T47D (cell line): Measurements from ENCODE around the gene SAPCD1.

Source experiments
- DNase-seq, 2 experiments: peaks; one replicate each; pipeline versions ENCODE4 v3.0.0 to v3.0.0-alpha.2; 2011 to 2012; ENCODE audit warnings: low read depth in 1 of 2, low spot score in 1 of 2
- JUND ChIP-seq: IDR thresholded peaks from 2 replicates; pipeline ENCODE4 v1.6.1; 2012; ENCODE audit warnings: low read depth
- in situ Hi-C: cut with HindIII; loops from 2 replicates; pipeline ENCODE4 v1.10.0; 2016; ENCODE audit warnings: low sequenced_read_pairs, low pct_unique_long_range_greater_than_20kb

Gene SAPCD1

GRCh38 chr6:31762356-31762755 lies at the start of gene SAPCD1:
Gene SAPCD1, plus strand, starts transcription at chr6:31762656. Its CDS starts 399 bp downstream, at chr6:31763055.
- in situ Hi-C loops = no loop called here
- no peak for DNase-seq
- TF ChIP-seq JUND = no peak

- DNase-seq = no peak
- in situ Hi-C loops = no loop called here
- TF ChIP-seq JUND = no peak
These were observed 49.0 kb upstream of the SAPCD1 start for GRCh38 chr6:31713465-31713864.

- in situ Hi-C loops = no loop called here
- TF ChIP-seq JUND = no peak
- no peak for DNase-seq
These were observed 48.3 kb upstream of the SAPCD1 start for GRCh38 chr6:31713991-31714684.

GRCh38 chr6:31715022-31715958 lies 47.2 kb upstream of the SAPCD1 start, which contains the start of gene LY6G6D:
Gene LY6G6D, plus strand, starts transcription at chr6:31715348. Its CDS starts 8 bp downstream, at chr6:31715356.
- in situ Hi-C loops = no loop called here
- no peak for DNase-seq
- no peak for TF ChIP-seq JUND

- DNase-seq = peak; percentile 62 to 88
- no peak for TF ChIP-seq JUND
- in situ Hi-C loops = no loop called here
These were observed 44.8 kb upstream of the SAPCD1 start for GRCh38 chr6:31717499-31718222.

- in situ Hi-C loops = no loop called here
- TF ChIP-seq JUND = no peak
- DNase-seq = peak; percentile 75 to 97
These were observed 44.2 kb upstream of the SAPCD1 start for GRCh38 chr6:31718265-31718664.

- no peak for TF ChIP-seq JUND
- no peak for DNase-seq
- in situ Hi-C loops = no loop called here
These were observed 43.5 kb upstream of the SAPCD1 start for GRCh38 chr6:31719001-31719400.

GRCh38 chr6:31720196-31720770 lies 42.2 kb upstream of the SAPCD1 start:
- no peak for TF ChIP-seq JUND
- DNase-seq = no peak
- in situ Hi-C loops = no loop called here

GRCh38 chr6:31721351-31722020 lies 41.0 kb upstream of the SAPCD1 start, which contains the start of gene LY6G6C:
Gene LY6G6C, minus strand, starts transcription at chr6:31721746. Its CDS starts 67 bp downstream, at chr6:31721679.
- no peak for DNase-seq
- in situ Hi-C loops = no loop called here
- TF ChIP-seq JUND = no peak

- TF ChIP-seq JUND = no peak
- DNase-seq = no peak
- in situ Hi-C loops = no loop called here
These were observed 40.3 kb upstream of the SAPCD1 start for GRCh38 chr6:31722173-31722572.

- no peak for TF ChIP-seq JUND
- no peak for DNase-seq
- in situ Hi-C loops = no loop called here
These were observed 39.0 kb upstream of the SAPCD1 start, which contains the start of gene MPIG6B for GRCh38 chr6:31723245-31723979. Gene MPIG6B, plus strand, starts transcription at chr6:31723373. Its CDS starts 11 bp downstream, at chr6:31723384.
